ENCODE results near the gene MAN1A1.

The MAN1A1 gene

GRCh38 chr6:119361209-119361608, 11.6 kb upstream of the MAN1A1 start:
- no peaks in the 10 kb centered on the region for H3K4me1 ChIP-seq (ENCODE audit: low read depth, poor library complexity, severe bottlenecking)
- no peaks in the 10 kb centered on the region for H3K36me3 ChIP-seq (ENCODE audit: insufficient read depth)
- H3K4me2 ChIP-seq: no peak overlapping the region
- H3K27ac ChIP-seq: no peak overlapping the region
- TF ChIP-seq CTCF (conservative IDR thresholded peaks at IDR 0.05; ENCODE audit: low read depth, low read length): no peak
- no peak overlapping the region for H3K4me3 ChIP-seq (IDR thresholded peaks at IDR 0.05; ENCODE audit: insufficient read depth, low read depth, low read length)
- H2AFZ ChIP-seq (ENCODE audit: low read depth): no peak overlapping the region
- H3K27me3 ChIP-seq (ENCODE audit: insufficient read depth, low read depth): no peaks in the 10 kb centered on the region
- H4K20me1 ChIP-seq (ENCODE audit: insufficient read depth): no peaks in the 10 kb centered on the region
- no peak overlapping the region for H3K9ac ChIP-seq
- H3K79me2 ChIP-seq (ENCODE audit: insufficient read depth, low read depth): no peaks in the 10 kb centered on the region

- no peak for TF ChIP-seq CTCF (conservative IDR thresholded peaks at IDR 0.05; ENCODE audit: low read depth, low read length)
- H3K4me3 ChIP-seq (IDR thresholded peaks at IDR 0.05; ENCODE audit: insufficient read depth, low read depth, low read length): no peak overlapping the region
- no peaks in the 10 kb centered on the region for H3K4me1 ChIP-seq (ENCODE audit: low read depth, poor library complexity, severe bottlenecking)
- H4K20me1 ChIP-seq (ENCODE audit: insufficient read depth): no peaks in the 10 kb centered on the region
- no peak overlapping the region for H3K27ac ChIP-seq
- no peak overlapping the region for H2AFZ ChIP-seq (ENCODE audit: low read depth)
- no peaks in the 10 kb centered on the region for H3K36me3 ChIP-seq (ENCODE audit: insufficient read depth)
- H3K27me3 ChIP-seq (ENCODE audit: insufficient read depth, low read depth): no peaks in the 10 kb centered on the region
- no peak overlapping the region for H3K4me2 ChIP-seq
- H3K9ac ChIP-seq: no peak overlapping the region
- H3K79me2 ChIP-seq (ENCODE audit: insufficient read depth, low read depth): no peaks in the 10 kb centered on the region
Measured at GRCh38 chr6:119360262-119360915, 10.8 kb upstream of the MAN1A1 start.

- H3K4me1 ChIP-seq (ENCODE audit: low read depth, poor library complexity, severe bottlenecking): peaks cover 30% of the 10 kb centered on the region
- no peaks in the 10 kb centered on the region for H3K27me3 ChIP-seq (ENCODE audit: insufficient read depth, low read depth)
- H3K9ac ChIP-seq: no peak overlapping the region
- H2AFZ ChIP-seq (ENCODE audit: low read depth): no peak overlapping the region
- no peak overlapping the region for H3K4me3 ChIP-seq (IDR thresholded peaks at IDR 0.05; ENCODE audit: insufficient read depth, low read depth, low read length)
- H4K20me1 ChIP-seq (ENCODE audit: insufficient read depth): no peaks in the 10 kb centered on the region
- TF ChIP-seq CTCF (conservative IDR thresholded peaks at IDR 0.05; ENCODE audit: low read depth, low read length): no peak
- no peak overlapping the region for H3K4me2 ChIP-seq
- no peak overlapping the region for H3K27ac ChIP-seq
- no peaks in the 10 kb centered on the region for H3K36me3 ChIP-seq (ENCODE audit: insufficient read depth)
- 0 out of 2 replicates have a peak, but pooled peaks cover 9% of the 10 kb centered on the region for H3K79me2 ChIP-seq (ENCODE audit: insufficient read depth, low read depth)
Measured at GRCh38 chr6:119355890-119356289, 6.3 kb upstream of the MAN1A1 start.

GRCh38 chr6:119355157-119355556, 5.6 kb upstream of the MAN1A1 start:
- Histone ChIP-seq H3K27me3 (ENCODE audit: insufficient read depth, low read depth) (no peaks in the 10 kb centered on the region), H2AFZ (ENCODE audit: low read depth) (no peak overlapping the region), H3K4me3 (IDR thresholded peaks at IDR 0.05; ENCODE audit: insufficient read depth, low read depth, low read length) (no peak overlapping the region), H4K20me1 (ENCODE audit: insufficient read depth) (no peaks in the 10 kb centered on the region), H3K4me2 (no peak overlapping the region), H3K27ac (no peak overlapping the region), H3K36me3 (ENCODE audit: insufficient read depth) (no peaks in the 10 kb centered on the region), H3K79me2 (ENCODE audit: insufficient read depth, low read depth) (0 out of 2 replicates have a peak, but pooled peaks cover 9% of the 10 kb centered on the region), H3K4me1 (ENCODE audit: low read depth, poor library complexity, severe bottlenecking) (peaks cover 32% of the 10 kb centered on the region), H3K9ac (no peak overlapping the region)
- no peak for TF ChIP-seq CTCF (conservative IDR thresholded peaks at IDR 0.05; ENCODE audit: low read depth, low read length)
